Calu3 (cell line): ENCODE measurements around the gene TPT1. TPM values are rescaled to one million over a fixed set of nuclear protein-coding genes. Genes with fewer than 3 reads are reported as not detected.

ENCODE experiments used
- BruUV-seq: library from RNA; stranded (reverse); fragments of 400-500 nt; replicated peaks from 2 replicates; lab custom pipeline; 2021; lab: Mats Ljungman, UMichigan
- CTCF ChIA-PET: fragments of 300-600 bp; sonication (Branson Sonifier 250); formaldehyde crosslinking; loops from one replicate; lab custom pipeline; 2022; ENCODE audit warnings: antibody characterized with exemption; lab: Charles Lee
- DNase-seq: peaks from one replicate; pipeline ENCODE4 v3.0.0; 2022
- H3K27ac Mint-ChIP-seq: one replicate; pipeline ENCODE4 v1.8.0; 2022; ENCODE audit warnings: mixed read lengths; ENCODE audit not compliant: unreplicated experiment
- H3K27me3 Mint-ChIP-seq: one replicate; pipeline ENCODE4 v1.8.0; 2022; ENCODE audit warnings: mixed read lengths; ENCODE audit not compliant: unreplicated experiment
- H3K36me3 Mint-ChIP-seq: one replicate; pipeline ENCODE4 v1.8.0; 2022; ENCODE audit warnings: mild to moderate bottlenecking, moderate library complexity, mixed read lengths; ENCODE audit not compliant: insufficient read depth, unreplicated experiment
- H3K4me1 Mint-ChIP-seq: one replicate; pipeline ENCODE4 v1.8.0; 2022; ENCODE audit warnings: mild to moderate bottlenecking, low read depth, mixed read lengths; ENCODE audit not compliant: unreplicated experiment
- H3K4me3 Mint-ChIP-seq: one replicate; pipeline ENCODE4 v1.8.0; 2022; ENCODE audit warnings: mild to moderate bottlenecking, low read depth, moderate library complexity, mixed read lengths; ENCODE audit not compliant: unreplicated experiment
- H3K9me3 Mint-ChIP-seq: one replicate; pipeline ENCODE4 v1.8.0; 2022; ENCODE audit warnings: low read depth, mixed read lengths; ENCODE audit not compliant: unreplicated experiment
- intact Hi-C: fragments of 100-400 bp; cut with micrococcal nuclease; formaldehyde crosslinking; loops from one replicate; pipeline ENCODE4 v1.10.0; 2022; ENCODE audit not compliant: unreplicated experiment
- total RNA-seq: library from RNA; stranded (reverse); gene quantifications from 2 replicates; pipeline ENCODE4 v1.2.3, GENCODE V29; 2022
- TF ChIP-seq, protein P1 (sequence below): fragments of 200-600 bp; IDR thresholded peaks from one replicate; pipeline ENCODE4 v1.8.0; 2022; ENCODE audit warnings: antibody characterized with exemption; ENCODE audit not compliant: unreplicated experiment

TPT1 gene
- total RNA-seq, 1 experiment from 2014 or later: 1,652 TPM

DNA sequence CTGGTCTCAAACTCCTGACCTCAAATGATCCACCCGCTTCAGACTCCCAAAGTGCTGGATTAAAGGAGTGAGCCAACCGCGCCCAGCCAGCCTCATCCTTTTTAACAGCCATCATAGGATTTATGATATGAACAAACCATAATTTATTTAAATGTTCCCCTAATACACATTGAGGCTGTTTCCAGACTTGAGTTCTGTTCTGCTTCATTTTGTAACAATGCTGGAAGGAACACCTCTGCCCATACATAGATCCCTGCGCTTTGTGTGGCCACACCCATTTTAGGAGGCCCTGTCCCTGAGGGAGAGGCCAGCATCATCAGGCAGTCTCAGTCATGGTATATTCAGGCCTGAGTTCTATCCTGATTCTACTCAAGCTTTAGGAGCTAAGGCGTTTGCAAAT is 35.9 kb downstream of the TPT1 start:
- Mint-ChIP-seq H3K9me3 (no peaks in the 10 kb centered on the region), H3K27me3 (no peaks in the 10 kb centered on the region), H3K4me1 (no peaks in the 10 kb centered on the region), H3K4me3 (no peak overlapping the region), H3K36me3 (no peaks in the 10 kb centered on the region), H3K27ac (no peak overlapping the region)
- intact Hi-C loops: loop anchor here (5.0 kb wide), 1 partner anchor 333 kb away; no protein-coding TSS in a partner anchor
- BruUV-seq: no TSS peak
- no peak for DNase-seq
- TF ChIP-seq, protein P1, sequence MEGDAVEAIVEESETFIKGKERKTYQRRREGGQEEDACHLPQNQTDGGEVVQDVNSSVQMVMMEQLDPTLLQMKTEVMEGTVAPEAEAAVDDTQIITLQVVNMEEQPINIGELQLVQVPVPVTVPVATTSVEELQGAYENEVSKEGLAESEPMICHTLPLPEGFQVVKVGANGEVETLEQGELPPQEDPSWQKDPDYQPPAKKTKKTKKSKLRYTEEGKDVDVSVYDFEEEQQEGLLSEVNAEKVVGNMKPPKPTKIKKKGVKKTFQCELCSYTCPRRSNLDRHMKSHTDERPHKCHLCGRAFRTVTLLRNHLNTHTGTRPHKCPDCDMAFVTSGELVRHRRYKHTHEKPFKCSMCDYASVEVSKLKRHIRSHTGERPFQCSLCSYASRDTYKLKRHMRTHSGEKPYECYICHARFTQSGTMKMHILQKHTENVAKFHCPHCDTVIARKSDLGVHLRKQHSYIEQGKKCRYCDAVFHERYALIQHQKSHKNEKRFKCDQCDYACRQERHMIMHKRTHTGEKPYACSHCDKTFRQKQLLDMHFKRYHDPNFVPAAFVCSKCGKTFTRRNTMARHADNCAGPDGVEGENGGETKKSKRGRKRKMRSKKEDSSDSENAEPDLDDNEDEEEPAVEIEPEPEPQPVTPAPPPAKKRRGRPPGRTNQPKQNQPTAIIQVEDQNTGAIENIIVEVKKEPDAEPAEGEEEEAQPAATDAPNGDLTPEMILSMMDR: no peak
- CTCF ChIA-PET: no interaction called here

DNA sequence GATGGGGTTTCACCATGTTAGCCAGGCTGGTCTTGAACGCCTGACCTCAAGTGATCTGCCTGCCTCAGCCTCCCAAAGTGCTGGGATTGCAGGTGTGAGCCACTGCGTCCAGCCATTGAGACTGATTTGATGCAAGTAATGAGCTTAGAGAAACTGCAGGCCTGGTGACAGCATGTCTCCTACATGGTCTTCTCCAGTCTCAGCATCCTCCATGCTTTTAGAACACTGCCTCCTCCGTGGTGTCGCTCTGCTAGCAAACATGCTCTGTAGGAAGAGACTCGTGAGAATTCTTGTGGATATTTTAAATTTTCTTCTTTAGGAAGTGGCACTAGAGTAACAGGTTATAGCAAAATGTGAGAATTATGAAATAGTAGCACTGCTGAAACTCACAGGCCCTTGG is 37.1 kb downstream of the TPT1 start:
- no peaks in the 10 kb centered on the region for H3K36me3 Mint-ChIP-seq
- no peak overlapping the region for H3K27ac Mint-ChIP-seq
- no peaks in the 10 kb centered on the region for H3K4me1 Mint-ChIP-seq
- CTCF ChIA-PET: interaction anchor here (0.7 kb wide), 1 partner anchor 202 kb away, joined by 3 read pairs; no protein-coding TSS in a partner anchor
- TF ChIP-seq, protein P1: no peak
- H3K4me3 Mint-ChIP-seq: no peak overlapping the region
- no peaks in the 10 kb centered on the region for H3K27me3 Mint-ChIP-seq
- no TSS peak for BruUV-seq
- intact Hi-C loops: no loop called here
- H3K9me3 Mint-ChIP-seq: no peaks in the 10 kb centered on the region
- DNase-seq: no peak

DNA sequence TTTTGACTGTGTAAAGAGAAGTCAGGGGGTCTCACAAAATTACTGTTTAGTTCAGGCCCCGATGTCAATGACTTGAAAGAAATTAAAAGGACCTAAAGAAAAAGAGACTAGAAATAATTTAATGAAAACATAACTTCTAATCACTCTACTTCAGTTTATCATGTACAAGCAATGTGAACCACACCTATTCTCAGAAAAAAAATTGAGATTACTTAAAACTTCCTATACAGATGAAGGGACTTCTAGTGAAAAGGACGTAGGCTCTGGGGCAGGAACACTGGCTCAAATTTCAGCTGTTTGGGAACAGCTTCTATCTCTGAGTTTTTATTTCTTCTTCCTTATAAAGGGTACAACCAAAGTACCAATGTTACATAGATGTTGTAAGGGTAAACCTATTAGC is 38.0 kb downstream of the TPT1 start:
- H3K27me3 Mint-ChIP-seq: no peaks in the 10 kb centered on the region
- H3K4me3 Mint-ChIP-seq: no peak overlapping the region
- CTCF ChIA-PET: no interaction called here
- H3K4me1 Mint-ChIP-seq: no peaks in the 10 kb centered on the region
- peaks cover 4% of the 10 kb centered on the region for H3K36me3 Mint-ChIP-seq
- no peak overlapping the region for H3K27ac Mint-ChIP-seq
- no peaks in the 10 kb centered on the region for H3K9me3 Mint-ChIP-seq
- no peak for DNase-seq
- TF ChIP-seq, protein P1: no peak
- intact Hi-C loops: no loop called here
- BruUV-seq: no TSS peak

DNA sequence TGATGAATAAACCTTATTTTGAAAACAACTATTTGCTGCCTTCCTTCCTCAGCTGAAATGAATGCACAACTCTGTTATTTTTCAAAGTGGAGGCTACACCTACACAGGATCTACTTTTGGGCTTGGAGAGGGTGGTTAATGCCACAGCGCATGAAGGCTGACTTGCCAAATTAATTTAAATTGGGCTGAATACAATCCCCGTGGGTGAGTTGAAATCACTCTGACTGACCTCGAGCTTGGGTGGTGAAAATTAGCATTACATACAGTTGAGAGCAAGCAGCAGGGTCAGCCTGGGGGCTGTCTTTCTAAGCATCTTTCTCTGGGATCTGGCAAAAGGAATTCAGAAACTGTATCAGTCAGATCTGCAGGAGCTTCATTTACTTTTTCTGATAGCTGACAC is 38.5 kb downstream of the TPT1 start:
- intact Hi-C loops: no loop called here
- BruUV-seq: no TSS peak
- no peaks in the 10 kb centered on the region for H3K9me3 Mint-ChIP-seq
- TF ChIP-seq, protein P1: no peak
- no peak overlapping the region for H3K27ac Mint-ChIP-seq
- H3K4me1 Mint-ChIP-seq: no peaks in the 10 kb centered on the region
- peaks cover 9% of the 10 kb centered on the region for H3K36me3 Mint-ChIP-seq
- DNase-seq: no peak
- no peak overlapping the region for H3K4me3 Mint-ChIP-seq
- H3K27me3 Mint-ChIP-seq: no peaks in the 10 kb centered on the region
- CTCF ChIA-PET: interaction anchor here (0.6 kb wide), 1 partner anchor 394 kb away, joined by 3 read pairs; no protein-coding TSS in a partner anchor
